Measurements from ENCODE around the gene TMIGD3.

GRCh38 chr1:111476761-111477309 lies 26.6 kb downstream of the TMIGD3 start:
- no peak for TF ChIP-seq POLR2A (IDR thresholded peaks at IDR 0.05)
- TF ChIP-seq CTCF (IDR thresholded peaks at IDR 0.05): no peak

Data from right lobe of liver (tissue), 4 donors.